Neural progenitor cell (in vitro differentiated cells): ENCODE results near the gene DNAH5. TPM values are rescaled to one million over a fixed set of nuclear protein-coding genes. Genes with fewer than 3 reads are reported as not detected.

ENCODE experiments used
- DNase-seq: peaks from one replicate; pipeline ENCODE4 v3.0.0-alpha.2; 2016; ENCODE audit warnings: low spot score
- H2AFZ ChIP-seq: fragments of 200-600 bp; sonication (generic); replicated peaks from 2 replicates; pipeline ENCODE4 v1.6.1; 2016; ENCODE audit warnings: antibody characterized with exemption
- H3F3A ChIP-seq: fragments of 200-600 bp; sonication (generic); 2 replicates; pipeline ENCODE4 v1.6.1; 2016; ENCODE audit warnings: antibody characterized with exemption, low read depth
- H3K27ac ChIP-seq: fragments of 200-600 bp; sonication (generic); 2 replicates; pipeline ENCODE4 v1.5.1; 2016; ENCODE audit warnings: mild to moderate bottlenecking
- H3K27me3 ChIP-seq: fragments of 200-600 bp; sonication (generic); 2 replicates; pipeline ENCODE4 v1.6.1; 2016; ENCODE audit warnings: mild to moderate bottlenecking, moderate library complexity
- H3K36me3 ChIP-seq: fragments of 200-600 bp; sonication (generic); 2 replicates; pipeline ENCODE4 v1.5.1; 2016
- H3K4me1 ChIP-seq: fragments of 200-600 bp; sonication (generic); 2 replicates; pipeline ENCODE4 v1.6.1; 2016; ENCODE audit warnings: mixed run types
- H3K4me2 ChIP-seq: fragments of 200-600 bp; sonication (generic); 2 replicates; pipeline ENCODE4 v1.6.1; 2016
- H3K4me3 ChIP-seq: fragments of 200-600 bp; sonication (generic); 2 replicates; pipeline ENCODE4 v1.5.1; 2016
- H3K79me2 ChIP-seq: fragments of 200-600 bp; sonication (generic); 2 replicates; pipeline ENCODE4 v1.6.1; 2016; ENCODE audit warnings: low read depth
- H3K9ac ChIP-seq: fragments of 200-600 bp; sonication (generic); 2 replicates; pipeline ENCODE4 v1.6.1; 2016
- H3K9me3 ChIP-seq: fragments of 200-600 bp; sonication (generic); 2 replicates; pipeline ENCODE4 v1.5.1; 2016; ENCODE audit warnings: low read depth
- H4K20me1 ChIP-seq: fragments of 200-600 bp; sonication (generic); 2 replicates; pipeline ENCODE4 v1.6.1; 2016; ENCODE audit warnings: low read depth
- H3K27ac Mint-ChIP-seq: 3 replicates; pipeline ENCODE4 v1.8.0; 2021; ENCODE audit warnings: mixed read lengths
- H3K27me3 Mint-ChIP-seq: 2 replicates; pipeline ENCODE4 v1.8.0; 2022; ENCODE audit warnings: low read depth, mild to moderate bottlenecking, inconsistent platforms, moderate library complexity, mixed read lengths; ENCODE audit not compliant: insufficient read depth
- H3K36me3 Mint-ChIP-seq: 3 replicates; pipeline ENCODE4 v1.8.0; 2021; ENCODE audit warnings: mixed read lengths
- H3K4me1 Mint-ChIP-seq: 3 replicates; pipeline ENCODE4 v1.8.0; 2021; ENCODE audit warnings: mixed read lengths
- H3K4me3 Mint-ChIP-seq: 3 replicates; pipeline ENCODE4 v1.8.0; 2021; ENCODE audit warnings: mild to moderate bottlenecking, moderate library complexity, mixed read lengths
- H3K9me3 Mint-ChIP-seq: 3 replicates; pipeline ENCODE4 v1.8.0; 2020; ENCODE audit warnings: mixed read lengths
- CTCF ChIP-seq: fragments of 200-600 bp; sonication (generic); IDR thresholded peaks from 2 replicates; pipeline ENCODE4 v1.5.1; 2017; ENCODE audit warnings: antibody characterized with exemption, mild to moderate bottlenecking
- EZH2 ChIP-seq: fragments of 200-600 bp; sonication (generic); IDR thresholded peaks from 2 replicates; pipeline ENCODE4 v1.6.1; 2017; ENCODE audit warnings: antibody characterized with exemption, mild to moderate bottlenecking, moderate library complexity
- EZH2phosphoT487 ChIP-seq: fragments of 200-600 bp; sonication (generic); IDR thresholded peaks from 2 replicates; pipeline ENCODE4 v1.6.1; 2017; ENCODE audit warnings: antibody characterized with exemption
- total RNA-seq: library from RNA; depleted of rRNA; stranded (reverse); fragments of >200 nt; gene quantifications from 2 replicates; pipeline ENCODE4 v1.2.3, GENCODE V29; 2015; ENCODE audit warnings: low replicate concordance

DNAH5 gene
- total RNA-seq, 1 donor from 2014 or later = 0.39 TPM

GRCh38 chr5:13831351-13831750, 113.1 kb downstream of the DNAH5 start:
- H3K27me3 Mint-ChIP-seq = peaks cover 4% of the 10 kb centered on the region
- Histone ChIP-seq H4K20me1 (no peaks in the 10 kb centered on the region), H3K4me1 (no peaks in the 10 kb centered on the region), H3K79me2 (no peaks in the 10 kb centered on the region), H3K9me3 (no peaks in the 10 kb centered on the region), H2AFZ (no peak overlapping the region), H3K4me2 (no peak overlapping the region), H3K4me3 (no peak overlapping the region), H3F3A (no peaks in the 10 kb centered on the region), H3K27me3 (no peaks in the 10 kb centered on the region), H3K27ac (no peak overlapping the region), H3K36me3 (no peaks in the 10 kb centered on the region), H3K9ac (no peak overlapping the region)
- H3K4me3 Mint-ChIP-seq = no peak overlapping the region
- no peaks in the 10 kb centered on the region for H3K36me3 Mint-ChIP-seq
- DNase-seq = no peak
- H3K4me1 Mint-ChIP-seq = peaks cover 2% of the 10 kb centered on the region
- TF ChIP-seq CTCF (peak; percentile 35), EZH2phosphoT487 (no peak)
- no peak overlapping the region for H3K27ac Mint-ChIP-seq
- peaks cover 10% of the 10 kb centered on the region for H3K9me3 Mint-ChIP-seq

- Histone ChIP-seq H3K9me3 (no peaks in the 10 kb centered on the region), H3K36me3 (no peaks in the 10 kb centered on the region), H3F3A (no peaks in the 10 kb centered on the region), H3K9ac (no peak overlapping the region), H3K4me2 (no peak overlapping the region), H4K20me1 (no peaks in the 10 kb centered on the region), H3K27me3 (no peaks in the 10 kb centered on the region), H3K4me3 (no peak overlapping the region), H3K27ac (no peak overlapping the region), H3K4me1 (no peaks in the 10 kb centered on the region), H2AFZ (no peak overlapping the region), H3K79me2 (no peaks in the 10 kb centered on the region)
- no peak overlapping the region for H3K27ac Mint-ChIP-seq
- no peak for DNase-seq
- H3K9me3 Mint-ChIP-seq = peaks cover 10% of the 10 kb centered on the region
- TF ChIP-seq EZH2phosphoT487 = no peak
- TF ChIP-seq CTCF = no peak
- no peak for TF ChIP-seq EZH2
- peaks cover 4% of the 10 kb centered on the region for H3K27me3 Mint-ChIP-seq
- peaks cover 2% of the 10 kb centered on the region for H3K4me1 Mint-ChIP-seq
- no peaks in the 10 kb centered on the region for H3K36me3 Mint-ChIP-seq
- no peak overlapping the region for H3K4me3 Mint-ChIP-seq
These were observed 114.0 kb downstream of the DNAH5 start for GRCh38 chr5:13830536-13830935.

GRCh38 chr5:13821366-13821765, 123.1 kb downstream of the DNAH5 start:
- no peak overlapping the region for H2AFZ ChIP-seq
- H3K4me3 ChIP-seq = no peak overlapping the region
- no peaks in the 10 kb centered on the region for H3K79me2 ChIP-seq
- Mint-ChIP-seq H3K27me3 (peaks cover 5% of the 10 kb centered on the region), H3K36me3 (no peaks in the 10 kb centered on the region), H3K4me1 (no peaks in the 10 kb centered on the region), H3K27ac (no peak overlapping the region), H3K9me3 (no peaks in the 10 kb centered on the region), H3K4me3 (no peak overlapping the region)
- H3K27me3 ChIP-seq = no peaks in the 10 kb centered on the region
- no peak for DNase-seq
- H3K27ac ChIP-seq = no peak overlapping the region
- TF ChIP-seq EZH2 (no peak), EZH2phosphoT487 (no peak), CTCF (no peak)
- no peaks in the 10 kb centered on the region for H3K9me3 ChIP-seq
- H3F3A ChIP-seq = no peaks in the 10 kb centered on the region
- no peaks in the 10 kb centered on the region for H3K36me3 ChIP-seq
- no peaks in the 10 kb centered on the region for H3K4me1 ChIP-seq
- H4K20me1 ChIP-seq = no peaks in the 10 kb centered on the region
- H3K4me2 ChIP-seq = no peak overlapping the region
- no peak overlapping the region for H3K9ac ChIP-seq
